ENCODE results near the gene BTNL2. TPM values are rescaled to one million over a fixed set of nuclear protein-coding genes. Genes with fewer than 3 reads are reported as not detected.

Gene BTNL2
- total RNA-seq, 1 experiment from 2014 or later, result not detected

- BruUV-seq (replicated peaks), result no TSS peak
- no peak for DNase-seq (ENCODE audit: unreplicated experiment)
- H3K4me3 Mint-ChIP-seq (ENCODE audit: unreplicated experiment), result no peak overlapping the region
- H3K36me3 Mint-ChIP-seq (ENCODE audit: insufficient read depth, unreplicated experiment), result no peaks in the 10 kb centered on the region
- no peak overlapping the region for H3K27ac Mint-ChIP-seq (ENCODE audit: low read depth, unreplicated experiment)
- TF ChIP-seq, protein P1, sequence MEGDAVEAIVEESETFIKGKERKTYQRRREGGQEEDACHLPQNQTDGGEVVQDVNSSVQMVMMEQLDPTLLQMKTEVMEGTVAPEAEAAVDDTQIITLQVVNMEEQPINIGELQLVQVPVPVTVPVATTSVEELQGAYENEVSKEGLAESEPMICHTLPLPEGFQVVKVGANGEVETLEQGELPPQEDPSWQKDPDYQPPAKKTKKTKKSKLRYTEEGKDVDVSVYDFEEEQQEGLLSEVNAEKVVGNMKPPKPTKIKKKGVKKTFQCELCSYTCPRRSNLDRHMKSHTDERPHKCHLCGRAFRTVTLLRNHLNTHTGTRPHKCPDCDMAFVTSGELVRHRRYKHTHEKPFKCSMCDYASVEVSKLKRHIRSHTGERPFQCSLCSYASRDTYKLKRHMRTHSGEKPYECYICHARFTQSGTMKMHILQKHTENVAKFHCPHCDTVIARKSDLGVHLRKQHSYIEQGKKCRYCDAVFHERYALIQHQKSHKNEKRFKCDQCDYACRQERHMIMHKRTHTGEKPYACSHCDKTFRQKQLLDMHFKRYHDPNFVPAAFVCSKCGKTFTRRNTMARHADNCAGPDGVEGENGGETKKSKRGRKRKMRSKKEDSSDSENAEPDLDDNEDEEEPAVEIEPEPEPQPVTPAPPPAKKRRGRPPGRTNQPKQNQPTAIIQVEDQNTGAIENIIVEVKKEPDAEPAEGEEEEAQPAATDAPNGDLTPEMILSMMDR (IDR thresholded peaks at IDR 0.05; ENCODE audit: unreplicated experiment), result no peak
- intact Hi-C loops (cut with micrococcal nuclease), result no loop called here
- peaks cover 91% of the 10 kb centered on the region for H3K27me3 Mint-ChIP-seq (ENCODE audit: insufficient read depth, unreplicated experiment)
- no peaks in the 10 kb centered on the region for H3K9me3 Mint-ChIP-seq (ENCODE audit: unreplicated experiment)
- POLR2A ChIA-PET, result interaction anchor here (0.6 to 0.7 kb wide), 2 partner anchors 7 to 13 kb away, joined by 3 read pairs; no protein-coding TSS in a partner anchor
- CTCF ChIA-PET, result interaction anchor here (0.7 to 1.7 kb wide), 5 partner anchors 61 to 432 kb away, joined by 3 to 7 read pairs (median 3); partner anchors contain the start of gene TAP2
- H3K4me1 Mint-ChIP-seq (ENCODE audit: insufficient read depth, unreplicated experiment), result no peaks in the 10 kb centered on the region
Measured at GRCh38 chr6:32406197-32406596, 784 bp downstream of the BTNL2 start.

GRCh38 chr6:32405656-32406055, 1.3 kb downstream of the BTNL2 start:
- no TSS peak for BruUV-seq (replicated peaks)
- Mint-ChIP-seq H3K4me1 (ENCODE audit: insufficient read depth, unreplicated experiment) (no peaks in the 10 kb centered on the region), H3K27ac (ENCODE audit: low read depth, unreplicated experiment) (no peak overlapping the region), H3K36me3 (ENCODE audit: insufficient read depth, unreplicated experiment) (no peaks in the 10 kb centered on the region), H3K27me3 (ENCODE audit: insufficient read depth, unreplicated experiment) (peaks cover 89% of the 10 kb centered on the region), H3K9me3 (ENCODE audit: unreplicated experiment) (no peaks in the 10 kb centered on the region), H3K4me3 (ENCODE audit: unreplicated experiment) (no peak overlapping the region)
- POLR2A ChIA-PET, result interaction anchor here (0.7 kb wide), 1 partner anchor 57 kb away, joined by 3 read pairs; no protein-coding TSS in a partner anchor
- TF ChIP-seq, protein P1 (IDR thresholded peaks at IDR 0.05; ENCODE audit: unreplicated experiment), result no peak
- no peak for DNase-seq (ENCODE audit: unreplicated experiment)
- intact Hi-C loops (cut with micrococcal nuclease), result no loop called here
- CTCF ChIA-PET, result interaction anchor here (1.7 to 2.6 kb wide), 2 partner anchors 8 to 381 kb away, joined by 7 to 15 read pairs; no protein-coding TSS in a partner anchor

- ChIA-PET POLR2A (interaction anchor here (0.7 kb wide), 1 partner anchor 388 kb away, joined by 3 read pairs; no protein-coding TSS in a partner anchor), CTCF (interaction anchor here (0.6 to 2.0 kb wide), 4 partner anchors 11 to 383 kb away, joined by 3 to 11 read pairs (median 5); no protein-coding TSS in a partner anchor)
- intact Hi-C loops (cut with micrococcal nuclease), result no loop called here
- no peak for DNase-seq (ENCODE audit: unreplicated experiment)
- H3K27me3 Mint-ChIP-seq (ENCODE audit: insufficient read depth, unreplicated experiment), result peaks cover 97% of the 10 kb centered on the region
- BruUV-seq (replicated peaks), result no TSS peak
- H3K27ac Mint-ChIP-seq (ENCODE audit: low read depth, unreplicated experiment), result no peak overlapping the region
- no peak overlapping the region for H3K4me3 Mint-ChIP-seq (ENCODE audit: unreplicated experiment)
- H3K9me3 Mint-ChIP-seq (ENCODE audit: unreplicated experiment), result no peaks in the 10 kb centered on the region
- H3K4me1 Mint-ChIP-seq (ENCODE audit: insufficient read depth, unreplicated experiment), result no peaks in the 10 kb centered on the region
- no peaks in the 10 kb centered on the region for H3K36me3 Mint-ChIP-seq (ENCODE audit: insufficient read depth, unreplicated experiment)
- TF ChIP-seq, protein P1 (IDR thresholded peaks at IDR 0.05; ENCODE audit: unreplicated experiment), result no peak
Measured at GRCh38 chr6:32402812-32403211, 4.2 kb downstream of the BTNL2 start.

DNA sequence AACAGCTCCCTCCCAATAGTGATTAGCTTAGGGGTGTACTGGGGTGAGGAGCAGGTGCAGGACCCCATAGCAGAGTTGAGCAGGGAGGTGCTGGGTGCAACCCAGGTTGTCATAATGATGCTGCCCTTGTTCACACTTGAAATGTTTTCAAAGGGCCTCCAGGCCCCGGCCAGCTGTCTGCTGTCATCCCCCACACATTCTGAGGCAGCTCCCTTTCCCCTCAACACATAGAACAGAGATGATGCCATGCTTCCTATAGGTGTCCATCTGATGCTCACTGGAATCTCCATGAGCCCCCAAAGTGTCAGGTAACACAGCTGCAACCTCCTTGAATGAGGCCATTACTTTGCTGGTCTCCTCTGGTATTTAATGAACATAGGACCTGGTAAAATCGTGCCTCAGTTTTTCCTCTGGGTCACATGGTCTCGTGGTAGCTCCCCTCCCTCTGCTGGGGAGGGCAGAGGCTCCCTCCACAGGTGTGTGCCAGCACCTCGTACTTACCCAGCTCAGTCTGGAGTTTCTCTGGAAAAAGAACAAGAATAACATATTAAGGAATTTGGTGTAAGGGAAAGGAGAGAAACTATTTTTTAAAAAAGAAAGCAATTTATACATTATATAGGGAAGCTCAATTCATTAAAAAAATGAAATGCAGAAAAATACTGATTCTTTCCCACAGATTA, 5.6 kb downstream of the BTNL2 start:
- CTCF ChIA-PET, result interaction anchor here (1.2 to 2.0 kb wide), 3 partner anchors 9 to 12 kb away, joined by 3 to 11 read pairs (median 3); no protein-coding TSS in a partner anchor
- Mint-ChIP-seq H3K4me3 (ENCODE audit: unreplicated experiment) (no peak overlapping the region), H3K4me1 (ENCODE audit: insufficient read depth, unreplicated experiment) (peaks cover 5% of the 10 kb centered on the region), H3K9me3 (ENCODE audit: unreplicated experiment) (no peaks in the 10 kb centered on the region), H3K36me3 (ENCODE audit: insufficient read depth, unreplicated experiment) (no peaks in the 10 kb centered on the region), H3K27me3 (ENCODE audit: insufficient read depth, unreplicated experiment) (peaks cover 94% of the 10 kb centered on the region), H3K27ac (ENCODE audit: low read depth, unreplicated experiment) (no peak overlapping the region)
- TF ChIP-seq, protein P1 (IDR thresholded peaks at IDR 0.05; ENCODE audit: unreplicated experiment), result no peak
- POLR2A ChIA-PET, result interaction anchor here (1.2 kb wide), 1 partner anchor 11 kb away, joined by 6 read pairs; no protein-coding TSS in a partner anchor
- no TSS peak for BruUV-seq (replicated peaks)
- intact Hi-C loops (cut with micrococcal nuclease), result no loop called here
- no peak for DNase-seq (ENCODE audit: unreplicated experiment)

Measured in MCF 10A (cell line).